Mucosa of gallbladder (tissue), 1 donor: Measurements from ENCODE around the gene CIT. TPM values are rescaled to one million over a fixed set of nuclear protein-coding genes. Genes with fewer than 3 reads are reported as not detected.
"Not testable (repeated sequence)": the region's sequence is repeated elsewhere in the genome, so short reads cannot be mapped to it uniquely, and the experiment has no call there.

Source experiments
- DNase-seq: peaks from one replicate; pipeline ENCODE4 v3.0.0-alpha.2; 2020; ENCODE audit warnings: low spot score
- total RNA-seq: library from RNA; stranded (reverse); gene quantifications from one replicate; pipeline ENCODE4 v1.2.1, GENCODE V29; 2021
- donor health status: DM: no; HTN: no; CAD: no.

Gene CIT
- total RNA-seq, 1 donor from 2014 or later = 4.4 TPM

- no peak for DNase-seq
Measured at GRCh38 chr12:119676573-119676972, 200.5 kb downstream of the CIT start.

- DNase-seq = no peak
Measured at GRCh38 chr12:119676022-119676421, 201.1 kb downstream of the CIT start.

GRCh38 chr12:119674560-119674959, 202.6 kb downstream of the CIT start:
- DNase-seq = no peak

GRCh38 chr12:119673634-119674033, 203.5 kb downstream of the CIT start:
- peak; percentile 53 for DNase-seq

GRCh38 chr12:119672194-119672593, 204.9 kb downstream of the CIT start:
- no peak for DNase-seq

GRCh38 chr12:119671070-119671469, 206.1 kb downstream of the CIT start:
- DNase-seq = no peak

- peak; percentile 77 for DNase-seq
Measured at GRCh38 chr12:119669744-119670472, 207.2 kb downstream of the CIT start.

GRCh38 chr12:119668324-119668841, 208.7 kb downstream of the CIT start:
- DNase-seq = no peak

- peak; percentile 97 for DNase-seq
Measured at GRCh38 chr12:119667577-119668323, 209.4 kb downstream of the CIT start, which contains the start of gene PRKAB1. TSS of gene PRKAB1 (plus strand) at chr12:119668133. CDS start at chr12:119668245, 112 bp downstream.

GRCh38 chr12:119666900-119667576, 210.1 kb downstream of the CIT start:
- DNase-seq = no peak

- no peak for DNase-seq
Measured at GRCh38 chr12:119666226-119666795, 210.8 kb downstream of the CIT start.

GRCh38 chr12:119665164-119665929, 211.8 kb downstream of the CIT start:
- DNase-seq = no peak

- no peak for DNase-seq
Measured at GRCh38 chr12:119664642-119665041, 212.5 kb downstream of the CIT start.

- DNase-seq = no peak
Measured at GRCh38 chr12:119661882-119662281, 215.2 kb downstream of the CIT start.

- no peak for DNase-seq
Measured at GRCh38 chr12:119660076-119660475, 217.0 kb downstream of the CIT start.

- peak; percentile 33 for DNase-seq
Measured at GRCh38 chr12:119659289-119659897, 217.7 kb downstream of the CIT start.

- not testable (repeated sequence) for DNase-seq
Measured at GRCh38 chr12:119658166-119658565, 219.0 kb downstream of the CIT start.

- DNase-seq = not testable (repeated sequence)
Measured at GRCh38 chr12:119657001-119657400, 220.1 kb downstream of the CIT start.

- no peak for DNase-seq
Measured at GRCh38 chr12:119652665-119653064, 224.5 kb downstream of the CIT start.

GRCh38 chr12:119649202-119649808, 227.8 kb downstream of the CIT start:
- no peak for DNase-seq
